CD14-positive monocyte (primary cell): ENCODE results near the gene KIF26A. TPM values are rescaled to one million over a fixed set of nuclear protein-coding genes. Genes with fewer than 3 reads are reported as not detected.

Source experiments
- DNase-seq, 3 donors: peaks; one replicate each; pipeline ENCODE4 v3.0.0-alpha.2; 2011 to 2022
- H2AFZ ChIP-seq: 2 replicates; pipeline ENCODE4 v1.6.0; 2012; ENCODE audit warnings: mild to moderate bottlenecking, low read depth, low read length, inconsistent platforms; ENCODE audit not compliant: insufficient read depth, poor library complexity, severe bottlenecking
- H3K27ac ChIP-seq, 2 donors: 1 replicate in 1 of 2; 2 replicates in 1 of 2; pipeline ENCODE4 v1.5.1; 2012 to 2013; ENCODE audit warnings: low read length in 2 of 2, control low read depth in 1 of 2, inconsistent platforms in 1 of 2, low read depth in 1 of 2, mild to moderate bottlenecking in 1 of 2
- H3K27me3 ChIP-seq, 2 donors: one replicate each; pipeline versions ENCODE4 v1.6.0 to v1.6.1; 2011 to 2013; ENCODE audit warnings: low read length in 2 of 2; ENCODE audit not compliant: control insufficient read depth in 2 of 2, insufficient read depth in 2 of 2
- H3K36me3 ChIP-seq, 2 donors: replicated peaks in 1 of 2; 1 replicate in 1 of 2; 2 replicates in 1 of 2; pipeline versions ENCODE4 v1.5.1 to v1.6.1; 2012 to 2013; ENCODE audit warnings: low read length in 2 of 2, control low read depth in 1 of 2, inconsistent platforms in 1 of 2, mild to moderate bottlenecking in 1 of 2; ENCODE audit not compliant: insufficient read depth in 2 of 2, control insufficient read depth in 1 of 2
- H3K4me1 ChIP-seq, 2 donors: 1 replicate in 1 of 2; 2 replicates in 1 of 2; pipeline versions ENCODE4 v1.5.1 to v1.6.1; 2012 to 2013; ENCODE audit warnings: low read length in 2 of 2, control low read depth in 1 of 2, inconsistent platforms in 1 of 2, mild to moderate bottlenecking in 1 of 2, moderate library complexity in 1 of 2; ENCODE audit not compliant: insufficient read depth in 2 of 2, control insufficient read depth in 1 of 2
- H3K4me2 ChIP-seq: replicated peaks from 2 replicates; pipeline ENCODE3; 2012; ENCODE audit warnings: low read length, moderate library complexity, mild to moderate bottlenecking; ENCODE audit not compliant: poor library complexity, severe bottlenecking; ENCODE audit errors: extremely low read depth
- H3K4me3 ChIP-seq, 3 experiments: fragments of 200-600 bp in 1 of 3; sonication (generic) in 1 of 3; replicated peaks in 1 of 3; 1 replicate in 2 of 3; 2 replicates in 1 of 3; pipeline ENCODE4 v1.5.1; 2011 to 2013; ENCODE audit warnings: low read length in 3 of 3, mild to moderate bottlenecking in 3 of 3, control low read depth in 2 of 3, low read depth in 2 of 3, inconsistent platforms in 1 of 3, moderate library complexity in 1 of 3
- H3K79me2 ChIP-seq: 2 replicates; pipeline ENCODE4 v1.6.0; 2012; ENCODE audit warnings: mild to moderate bottlenecking, control low read depth, inconsistent platforms, low read length, moderate library complexity; ENCODE audit not compliant: insufficient read depth
- H3K9ac ChIP-seq: 2 replicates; pipeline ENCODE4 v1.6.0; 2017; ENCODE audit warnings: low read length, mild to moderate bottlenecking; ENCODE audit not compliant: insufficient read depth, poor library complexity, severe bottlenecking
- H3K9me3 ChIP-seq, 2 donors: replicated peaks in 1 of 2; 1 replicate in 1 of 2; 2 replicates in 1 of 2; pipeline versions ENCODE4 v1.5.1 to v1.6.1; 2012 to 2013; ENCODE audit warnings: low read length in 2 of 2, control low read depth in 1 of 2; ENCODE audit not compliant: control insufficient read depth in 1 of 2, insufficient read depth in 1 of 2
- H4K20me1 ChIP-seq: 2 replicates; pipeline ENCODE4 v1.6.0; 2012; ENCODE audit warnings: mild to moderate bottlenecking, low read length, control low read depth, moderate library complexity; ENCODE audit not compliant: insufficient read depth
- H3K27ac Mint-ChIP-seq, 7 donors: one replicate each; pipeline ENCODE4 v1.8.0; 2020; ENCODE audit warnings: mild to moderate bottlenecking in 7 of 7, mixed read lengths in 7 of 7, moderate library complexity in 6 of 7, inconsistent platforms in 2 of 7
- H3K27me3 Mint-ChIP-seq, 3 donors: one replicate each; pipeline ENCODE4 v1.8.0; 2021 to 2022; ENCODE audit warnings: low read depth in 3 of 3, mild to moderate bottlenecking in 3 of 3, mixed read lengths in 3 of 3, moderate library complexity in 3 of 3, inconsistent platforms in 1 of 3
- H3K36me3 Mint-ChIP-seq, 2 donors: one replicate each; pipeline ENCODE4 v1.8.0; 2020; ENCODE audit warnings: mixed read lengths in 2 of 2, inconsistent platforms in 1 of 2, mild to moderate bottlenecking in 1 of 2
- H3K4me1 Mint-ChIP-seq: one replicate; pipeline ENCODE4 v1.8.0; 2020; ENCODE audit warnings: mild to moderate bottlenecking, mixed read lengths
- H3K4me3 Mint-ChIP-seq, 2 donors: one replicate each; pipeline ENCODE4 v1.8.0; 2020; ENCODE audit warnings: mild to moderate bottlenecking in 2 of 2, mixed read lengths in 2 of 2, moderate library complexity in 1 of 2
- H3K9me3 Mint-ChIP-seq, 7 donors: one replicate each; pipeline ENCODE4 v1.8.0; 2020 to 2022; ENCODE audit warnings: mixed read lengths in 7 of 7, mild to moderate bottlenecking in 6 of 7, moderate library complexity in 6 of 7, inconsistent platforms in 2 of 7
- WGBS: methylation state at CpG from one replicate; pipeline ENCODE4 v1.1.5; 2013; ENCODE audit warnings: missing lambda C conversion rate; ENCODE audit not compliant: insufficient coverage; 5-methylcytosine and 5-hydroxymethylcytosine counted together
- intact Hi-C, 2 donors: fragments of 100-400 bp; cut with micrococcal nuclease; formaldehyde crosslinking; loops; one replicate each; pipeline versions ENCODE4 v1.15.0 to v1.15.1; 2023
- polyA plus RNA-seq, 3 donors: library from polyadenylated mRNA; depleted of rRNA in 1 of 3; unstranded in 2 of 3; stranded (reverse) in 1 of 3; fragments of 300-500 nt in 2 of 3; fragments of >200 nt in 1 of 3; fragmentation: Illumina TruSeq in 2 of 3; gene quantifications; 1 replicate in 2 of 3; 2 replicates in 1 of 3; pipeline ENCODE4 v1.2.3, GENCODE V29; 2012 to 2021
- TF ChIP-seq, protein P1 (sequence below): fragments of 200-600 bp; IDR thresholded peaks from one replicate; pipeline ENCODE4 v1.8.0; 2022; ENCODE audit warnings: antibody characterized with exemption, mild to moderate bottlenecking

Gene KIF26A
- polyA plus RNA-seq, 3 donors: not detected

DNA sequence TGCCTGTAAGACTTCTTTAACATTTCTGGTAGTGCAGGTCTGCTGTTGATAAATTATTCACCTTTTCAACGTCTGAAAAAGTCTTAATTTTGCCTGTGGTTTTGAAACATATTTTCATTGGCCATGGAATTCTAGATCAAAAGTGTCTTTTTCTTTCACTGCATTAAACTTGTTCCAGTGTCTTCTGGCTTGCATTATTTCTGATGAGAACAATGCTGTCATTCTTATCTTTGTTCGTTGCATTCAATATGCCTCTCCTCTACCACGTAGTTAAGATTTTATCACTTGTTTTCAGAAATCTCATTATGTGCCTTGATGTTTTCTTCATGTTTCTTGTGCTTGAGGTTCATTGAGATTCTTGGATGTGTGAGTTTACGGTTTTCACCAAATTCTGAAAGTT is 13.4 kb upstream of the KIF26A start:
- H3K4me1 ChIP-seq: no peaks in the 10 kb centered on the region
- no peaks in the 10 kb centered on the region for H3K4me1 Mint-ChIP-seq
- TF ChIP-seq, protein P1, sequence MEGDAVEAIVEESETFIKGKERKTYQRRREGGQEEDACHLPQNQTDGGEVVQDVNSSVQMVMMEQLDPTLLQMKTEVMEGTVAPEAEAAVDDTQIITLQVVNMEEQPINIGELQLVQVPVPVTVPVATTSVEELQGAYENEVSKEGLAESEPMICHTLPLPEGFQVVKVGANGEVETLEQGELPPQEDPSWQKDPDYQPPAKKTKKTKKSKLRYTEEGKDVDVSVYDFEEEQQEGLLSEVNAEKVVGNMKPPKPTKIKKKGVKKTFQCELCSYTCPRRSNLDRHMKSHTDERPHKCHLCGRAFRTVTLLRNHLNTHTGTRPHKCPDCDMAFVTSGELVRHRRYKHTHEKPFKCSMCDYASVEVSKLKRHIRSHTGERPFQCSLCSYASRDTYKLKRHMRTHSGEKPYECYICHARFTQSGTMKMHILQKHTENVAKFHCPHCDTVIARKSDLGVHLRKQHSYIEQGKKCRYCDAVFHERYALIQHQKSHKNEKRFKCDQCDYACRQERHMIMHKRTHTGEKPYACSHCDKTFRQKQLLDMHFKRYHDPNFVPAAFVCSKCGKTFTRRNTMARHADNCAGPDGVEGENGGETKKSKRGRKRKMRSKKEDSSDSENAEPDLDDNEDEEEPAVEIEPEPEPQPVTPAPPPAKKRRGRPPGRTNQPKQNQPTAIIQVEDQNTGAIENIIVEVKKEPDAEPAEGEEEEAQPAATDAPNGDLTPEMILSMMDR: no peak
- H3K9ac ChIP-seq: no peak overlapping the region
- no peak overlapping the region for H3K27ac Mint-ChIP-seq
- no peaks in the 10 kb centered on the region for H3K79me2 ChIP-seq
- H3K27me3 ChIP-seq: peaks cover 0 to 2% of the 10 kb centered on the region in 2 donors
- H2AFZ ChIP-seq: no peak overlapping the region
- DNase-seq: no peak
- H3K4me3 ChIP-seq: no peak overlapping the region
- no peaks in the 10 kb centered on the region for H3K36me3 ChIP-seq
- no peaks in the 10 kb centered on the region for H4K20me1 ChIP-seq
- H3K27ac ChIP-seq: no peak overlapping the region
- H3K4me2 ChIP-seq: no peak overlapping the region
- H3K9me3 Mint-ChIP-seq: peaks cover 18 to 38% (median 28%) of the 10 kb centered on the region in 7 donors
- no peak overlapping the region for H3K4me3 Mint-ChIP-seq
- H3K9me3 ChIP-seq: peaks cover 8 to 12% of the 10 kb centered on the region in 2 donors
- intact Hi-C loops: no loop called here
- no CpG with 5 or more reads among the region's 4 CpGs for WGBS
- peaks cover 14 to 37% (median 15%) of the 10 kb centered on the region in 3 donors for H3K27me3 Mint-ChIP-seq
- H3K36me3 Mint-ChIP-seq: no peaks in the 10 kb centered on the region

DNA sequence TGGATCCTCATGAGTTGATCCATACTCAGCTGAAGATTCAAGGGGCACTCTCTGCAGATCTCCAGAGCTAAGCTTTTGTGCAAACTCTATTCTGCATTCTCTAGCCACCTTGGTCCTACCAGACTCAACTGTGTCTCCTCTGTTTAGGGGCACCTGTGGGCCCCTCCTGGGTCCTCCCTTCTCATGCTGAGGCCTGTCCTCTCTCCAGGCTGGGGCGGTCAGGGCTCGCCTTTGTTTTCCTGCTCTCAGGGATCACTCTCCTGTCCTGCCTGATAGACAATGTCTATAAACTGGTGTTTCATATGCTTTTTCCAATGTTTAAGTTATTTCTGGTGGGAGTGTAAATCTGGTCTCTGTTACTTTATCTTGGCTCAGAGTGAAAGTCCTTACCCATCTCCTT is 11.6 kb upstream of the KIF26A start:
- TF ChIP-seq, protein P1: no peak
- Mint-ChIP-seq H3K27me3 (peaks cover 14 to 31% (median 18%) of the 10 kb centered on the region in 3 donors), H3K4me1 (no peaks in the 10 kb centered on the region), H3K36me3 (no peaks in the 10 kb centered on the region), H3K4me3 (no peak overlapping the region), H3K27ac (no peak overlapping the region), H3K9me3 (peaks cover 18 to 46% (median 33%) of the 10 kb centered on the region in 7 donors)
- H4K20me1 ChIP-seq: no peaks in the 10 kb centered on the region
- H3K9me3 ChIP-seq: peaks cover 11 to 20% of the 10 kb centered on the region in 2 donors
- no peaks in the 10 kb centered on the region for H3K79me2 ChIP-seq
- no peak overlapping the region for H3K9ac ChIP-seq
- no peak for DNase-seq
- H3K36me3 ChIP-seq: no peaks in the 10 kb centered on the region
- no peak overlapping the region for H3K4me3 ChIP-seq
- no peaks in the 10 kb centered on the region for H3K4me1 ChIP-seq
- H3K4me2 ChIP-seq: no peak overlapping the region
- no peak overlapping the region for H2AFZ ChIP-seq
- H3K27ac ChIP-seq: no peak overlapping the region
- peaks cover 0 to 2% of the 10 kb centered on the region in 2 donors for H3K27me3 ChIP-seq
- no CpG with 5 or more reads among the region's 2 CpGs for WGBS
- intact Hi-C loops: no loop called here
